DMS53 treated with DMSO at 0.1 percent for 48 hours (cell line): Measurements from ENCODE around the gene TERB1.

Experiments used
- DNase-seq: peaks from one replicate; lab custom pipeline; 2025; ENCODE audit not compliant: unreplicated experiment; lab: John Stamatoyannopoulos, UW

Gene TERB1

GRCh38 chr16:66706506-66706880 lies 94.9 kb downstream of the TERB1 start:
- no peak for DNase-seq

- DNase-seq, result no peak
Measured at GRCh38 chr16:66705790-66706505, 95.4 kb downstream of the TERB1 start.
